Midbrain (tissue), 1 donor: Measurements from ENCODE around the gene MAP2K2.
A peak's percentile ranks its signal among the peaks of the same experiment; 100 is the strongest.
"Not testable (repeated sequence)": the region's sequence is repeated elsewhere in the genome, so short reads cannot be mapped to it uniquely, and the experiment has no call there.

ENCODE experiments used
- DNase-seq: peaks from one replicate; lab custom pipeline; 2025; lab: John Stamatoyannopoulos, UW

Gene MAP2K2

GRCh38 chr19:4123615-4124568, at the start of gene MAP2K2:
Gene MAP2K2, minus strand, starts transcription at chr19:4124122. Its CDS starts 247 bp downstream, at chr19:4123875.
- peak; percentile 94 for DNase-seq

GRCh38 chr19:4172861-4173473, 49.0 kb upstream of the MAP2K2 start:
- peak; percentile 7 for DNase-seq

- no peak for DNase-seq
Observed at GRCh38 chr19:4171676-4172075, 47.8 kb upstream of the MAP2K2 start.

- DNase-seq, result no peak
Observed at GRCh38 chr19:4164262-4164661, 40.3 kb upstream of the MAP2K2 start.

GRCh38 chr19:4161415-4162077, 37.6 kb upstream of the MAP2K2 start:
- no peak for DNase-seq

- not testable (repeated sequence) for DNase-seq
Observed at GRCh38 chr19:4157971-4158370, 34.0 kb upstream of the MAP2K2 start.

- DNase-seq, result no peak
Observed at GRCh38 chr19:4157164-4157563, 33.2 kb upstream of the MAP2K2 start.

GRCh38 chr19:4154571-4155312, 30.8 kb upstream of the MAP2K2 start:
- no peak for DNase-seq

- no peak for DNase-seq
Observed at GRCh38 chr19:4152241-4152998, 28.5 kb upstream of the MAP2K2 start.

- DNase-seq, result no peak
Observed at GRCh38 chr19:4151623-4152022, 27.7 kb upstream of the MAP2K2 start.

GRCh38 chr19:4149518-4150288, 25.8 kb upstream of the MAP2K2 start:
- no peak for DNase-seq

GRCh38 chr19:4144666-4145249, 20.8 kb upstream of the MAP2K2 start:
- DNase-seq, result no peak

GRCh38 chr19:4142916-4143315, 19.0 kb upstream of the MAP2K2 start:
- DNase-seq, result not testable (repeated sequence)

GRCh38 chr19:4140237-4140711, 16.4 kb upstream of the MAP2K2 start:
- peak; percentile 37 for DNase-seq

GRCh38 chr19:4139614-4140236, 15.8 kb upstream of the MAP2K2 start:
- DNase-seq, result peak; percentile 39

- no peak for DNase-seq
Observed at GRCh38 chr19:4138445-4138844, 14.5 kb upstream of the MAP2K2 start.

- no peak for DNase-seq
Observed at GRCh38 chr19:4136680-4137088, 12.8 kb upstream of the MAP2K2 start.

- not testable (repeated sequence) for DNase-seq
Observed at GRCh38 chr19:4135386-4135785, 11.5 kb upstream of the MAP2K2 start.

- no peak for DNase-seq
Observed at GRCh38 chr19:4134351-4134750, 10.4 kb upstream of the MAP2K2 start.
